SK-MEL-5 (cell line): ENCODE results near the gene MYZAP. TPM values are rescaled to one million over a fixed set of nuclear protein-coding genes. Genes with fewer than 3 reads are reported as not detected.

Experiments used
- DNase-seq: peaks from one replicate; pipeline ENCODE4 v3.0.0-alpha.2; 2016; ENCODE audit warnings: low read depth, low spot score
- in situ Hi-C: cut with HindIII; loops from 2 replicates; pipeline ENCODE4 v1.10.0; 2016; ENCODE audit warnings: low sequenced_read_pairs, high pct_unique_total_duplicates, low pct_unique_long_range_greater_than_20kb
- total RNA-seq: library from RNA; depleted of rRNA; stranded (reverse); fragments of >200 nt; shearing (Covaris generic); gene quantifications from 2 replicates; pipeline ENCODE4 v1.2.3, GENCODE V29; 2014

The MYZAP gene
- total RNA-seq, 1 experiment from 2014 or later = 0.21 TPM

GRCh38 chr15:57583282-57583681 is 8.4 kb upstream of the MYZAP start:
- in situ Hi-C loops = no loop called here
- DNase-seq = no peak

- in situ Hi-C loops = no loop called here
Measured at GRCh38 chr15:57583720-57584119, 8.0 kb upstream of the MYZAP start.

GRCh38 chr15:57586661-57587424 is 4.9 kb upstream of the MYZAP start:
- no peak for DNase-seq
- in situ Hi-C loops = no loop called here

More at GRCh38 chr15:57583720-57584119, 8.0 kb upstream of the MYZAP start:
- no peak for DNase-seq

- no peak for DNase-seq
- in situ Hi-C loops = no loop called here
Measured at GRCh38 chr15:57589281-57589680, 2.4 kb upstream of the MYZAP start.

- in situ Hi-C loops = no loop called here
Measured at GRCh38 chr15:57589754-57590153, 1.9 kb upstream of the MYZAP start.

GRCh38 chr15:57591237-57591821 is 375 bp upstream of the MYZAP start:
- in situ Hi-C loops = no loop called here
- no peak for DNase-seq

More at GRCh38 chr15:57589754-57590153, 1.9 kb upstream of the MYZAP start:
- no peak for DNase-seq

- in situ Hi-C loops = no loop called here
Measured at GRCh38 chr15:57592426-57592825, 722 bp downstream of the MYZAP start.

GRCh38 chr15:57592836-57593420 is 1.2 kb downstream of the MYZAP start:
- in situ Hi-C loops = no loop called here

More at GRCh38 chr15:57592426-57592825, 722 bp downstream of the MYZAP start:
- DNase-seq = no peak

GRCh38 chr15:57594479-57594878 is 2.8 kb downstream of the MYZAP start:
- in situ Hi-C loops = no loop called here
- DNase-seq = no peak

More at GRCh38 chr15:57592836-57593420, 1.2 kb downstream of the MYZAP start:
- DNase-seq = no peak

- no peak for DNase-seq
- in situ Hi-C loops = no loop called here
Measured at GRCh38 chr15:57595011-57595866, 3.5 kb downstream of the MYZAP start.

- in situ Hi-C loops = no loop called here
- DNase-seq = no peak
Measured at GRCh38 chr15:57596301-57596855, 4.7 kb downstream of the MYZAP start.

- in situ Hi-C loops = no loop called here
- DNase-seq = no peak
Measured at GRCh38 chr15:57596978-57597377, 5.3 kb downstream of the MYZAP start.

- DNase-seq = no peak
- in situ Hi-C loops = no loop called here
Measured at GRCh38 chr15:57597431-57597830, 5.7 kb downstream of the MYZAP start.

- in situ Hi-C loops = no loop called here
- DNase-seq = no peak
Measured at GRCh38 chr15:57598346-57598745, 6.6 kb downstream of the MYZAP start.

GRCh38 chr15:57599296-57599810 is 7.6 kb downstream of the MYZAP start:
- no peak for DNase-seq
- in situ Hi-C loops = no loop called here

- in situ Hi-C loops = no loop called here
- no peak for DNase-seq
Measured at GRCh38 chr15:57600197-57600596, 8.5 kb downstream of the MYZAP start.

GRCh38 chr15:57604507-57604906 is 12.8 kb downstream of the MYZAP start:
- in situ Hi-C loops = no loop called here
- DNase-seq = no peak
